Tibial artery (tissue), 4 donors: Measurements from ENCODE around the gene PPP1R27.

Experiments
- DNase-seq, 2 donors: peaks; one replicate each; pipeline ENCODE4 v3.0.0-alpha.2; 2019
- H3K27ac ChIP-seq, 2 donors: fragments of 200-600 bp; sonication (generic) in 1 of 2; 1 replicate in 1 of 2; 2 replicates in 1 of 2; pipeline ENCODE4 v1.5.1; 2018 to 2019; ENCODE audit warnings: mild to moderate bottlenecking in 1 of 2
- H3K27me3 ChIP-seq, 2 donors: fragments of 200-600 bp; sonication (generic) in 1 of 2; one replicate each; pipeline versions ENCODE4 v1.5.1 to v1.6.0; 2016 to 2019
- H3K36me3 ChIP-seq, 3 donors: fragments of 200-600 bp; sonication (generic) in 2 of 3; one replicate each; pipeline ENCODE4 v1.5.1; 2016 to 2019; ENCODE audit warnings: mild to moderate bottlenecking in 2 of 3
- H3K4me1 ChIP-seq, 4 donors: fragments of 200-600 bp; sonication (generic) in 2 of 4; 1 replicate in 3 of 4; 2 replicates in 1 of 4; pipeline ENCODE4 v1.5.1; 2016 to 2019
- H3K4me3 ChIP-seq, 2 donors: fragments of 200-600 bp; sonication (generic) in 1 of 2; 1 replicate in 1 of 2; 2 replicates in 1 of 2; pipeline ENCODE4 v1.5.1; 2018 to 2019; ENCODE audit warnings: mild to moderate bottlenecking in 2 of 2
- H3K9me3 ChIP-seq, 3 donors: fragments of 200-600 bp; sonication (generic) in 1 of 3; one replicate each; pipeline ENCODE4 v1.5.1; 2016 to 2019
- intact Hi-C: fragments of 100-400 bp; cut with DNase I; formaldehyde crosslinking; loops from one replicate; pipeline ENCODE4 v1.15.0; 2023; ENCODE audit warnings: low total_unique reads
- TF ChIP-seq, protein P1 (sequence below), 2 experiments: fragments of 200-600 bp in 1 of 2; fragments of 450-650 bp in 1 of 2; IDR thresholded peaks; one replicate each; pipeline ENCODE4 v1.5.1; 2017 to 2019; ENCODE audit warnings: antibody characterized with exemption in 2 of 2, mild to moderate bottlenecking in 1 of 2, moderate library complexity in 1 of 2

The PPP1R27 gene

DNA sequence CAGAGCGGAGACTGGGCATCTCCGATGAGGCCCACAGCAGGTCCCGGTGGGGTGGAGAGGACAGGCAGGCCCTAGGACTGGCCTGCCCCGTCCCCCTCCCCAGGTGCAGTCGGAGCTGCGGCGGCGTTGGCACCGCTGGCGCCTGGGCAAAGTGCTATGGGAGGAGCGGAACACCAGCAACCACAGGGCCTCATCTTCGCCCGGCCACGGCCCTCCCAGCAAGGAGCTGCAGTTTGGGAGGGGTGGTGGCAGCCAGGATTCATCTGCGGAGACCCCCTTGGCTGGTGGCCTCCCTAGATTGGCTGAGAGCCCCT, 21.5 kb downstream of the PPP1R27 start:
- H3K4me3 ChIP-seq: no peak overlapping the region
- H3K27ac ChIP-seq: no peak overlapping the region
- no peaks in the 10 kb centered on the region for H3K36me3 ChIP-seq
- H3K9me3 ChIP-seq: no peaks in the 10 kb centered on the region
- H3K27me3 ChIP-seq: peaks cover 0 to 61% of the 10 kb centered on the region in 2 donors
- TF ChIP-seq, protein P1, sequence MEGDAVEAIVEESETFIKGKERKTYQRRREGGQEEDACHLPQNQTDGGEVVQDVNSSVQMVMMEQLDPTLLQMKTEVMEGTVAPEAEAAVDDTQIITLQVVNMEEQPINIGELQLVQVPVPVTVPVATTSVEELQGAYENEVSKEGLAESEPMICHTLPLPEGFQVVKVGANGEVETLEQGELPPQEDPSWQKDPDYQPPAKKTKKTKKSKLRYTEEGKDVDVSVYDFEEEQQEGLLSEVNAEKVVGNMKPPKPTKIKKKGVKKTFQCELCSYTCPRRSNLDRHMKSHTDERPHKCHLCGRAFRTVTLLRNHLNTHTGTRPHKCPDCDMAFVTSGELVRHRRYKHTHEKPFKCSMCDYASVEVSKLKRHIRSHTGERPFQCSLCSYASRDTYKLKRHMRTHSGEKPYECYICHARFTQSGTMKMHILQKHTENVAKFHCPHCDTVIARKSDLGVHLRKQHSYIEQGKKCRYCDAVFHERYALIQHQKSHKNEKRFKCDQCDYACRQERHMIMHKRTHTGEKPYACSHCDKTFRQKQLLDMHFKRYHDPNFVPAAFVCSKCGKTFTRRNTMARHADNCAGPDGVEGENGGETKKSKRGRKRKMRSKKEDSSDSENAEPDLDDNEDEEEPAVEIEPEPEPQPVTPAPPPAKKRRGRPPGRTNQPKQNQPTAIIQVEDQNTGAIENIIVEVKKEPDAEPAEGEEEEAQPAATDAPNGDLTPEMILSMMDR (IDR thresholded peaks at IDR 0.05): no peak
- DNase-seq: no peak
- intact Hi-C loops: no loop called here
- no peaks in the 10 kb centered on the region for H3K4me1 ChIP-seq

DNA sequence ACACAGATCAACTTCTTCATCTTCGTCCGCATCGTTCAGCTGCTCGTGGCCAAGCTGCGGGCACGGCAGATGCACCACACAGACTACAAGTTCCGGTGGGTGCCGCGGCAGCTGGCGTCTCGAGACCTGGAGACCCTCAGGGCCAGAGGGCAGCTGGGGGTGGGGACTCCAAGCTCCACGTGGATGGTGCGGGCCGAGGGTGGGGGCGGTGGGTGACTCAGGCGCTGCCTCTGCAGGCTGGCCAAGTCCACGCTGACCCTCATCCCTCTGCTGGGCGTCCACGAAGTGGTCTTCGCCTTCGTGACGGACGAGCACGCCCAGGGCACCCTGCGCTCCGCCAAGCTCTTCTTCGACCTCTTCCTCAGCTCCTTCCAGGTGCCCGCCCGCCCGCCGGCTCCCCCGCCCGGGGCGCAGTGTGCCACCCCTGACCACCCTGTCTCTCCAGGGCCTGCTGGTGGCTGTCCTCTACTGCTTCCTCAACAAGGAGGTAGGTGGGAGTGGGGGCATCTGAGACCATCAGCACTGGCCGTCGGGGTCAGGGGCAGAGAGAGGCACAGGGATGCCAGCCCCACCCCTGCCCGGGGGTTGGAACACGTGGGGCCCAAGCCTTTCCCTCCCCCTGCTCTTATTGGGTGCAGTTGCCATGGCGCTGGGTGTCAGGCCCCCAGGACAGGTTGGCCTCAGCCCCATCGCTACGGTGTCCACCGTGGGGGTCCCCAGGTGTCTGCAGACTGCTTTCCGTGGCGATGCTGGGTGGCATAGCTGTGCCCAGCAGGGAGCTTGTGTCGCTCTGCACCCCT, 22.1 kb downstream of the PPP1R27 start:
- H3K27ac ChIP-seq: no peak overlapping the region

DNA sequence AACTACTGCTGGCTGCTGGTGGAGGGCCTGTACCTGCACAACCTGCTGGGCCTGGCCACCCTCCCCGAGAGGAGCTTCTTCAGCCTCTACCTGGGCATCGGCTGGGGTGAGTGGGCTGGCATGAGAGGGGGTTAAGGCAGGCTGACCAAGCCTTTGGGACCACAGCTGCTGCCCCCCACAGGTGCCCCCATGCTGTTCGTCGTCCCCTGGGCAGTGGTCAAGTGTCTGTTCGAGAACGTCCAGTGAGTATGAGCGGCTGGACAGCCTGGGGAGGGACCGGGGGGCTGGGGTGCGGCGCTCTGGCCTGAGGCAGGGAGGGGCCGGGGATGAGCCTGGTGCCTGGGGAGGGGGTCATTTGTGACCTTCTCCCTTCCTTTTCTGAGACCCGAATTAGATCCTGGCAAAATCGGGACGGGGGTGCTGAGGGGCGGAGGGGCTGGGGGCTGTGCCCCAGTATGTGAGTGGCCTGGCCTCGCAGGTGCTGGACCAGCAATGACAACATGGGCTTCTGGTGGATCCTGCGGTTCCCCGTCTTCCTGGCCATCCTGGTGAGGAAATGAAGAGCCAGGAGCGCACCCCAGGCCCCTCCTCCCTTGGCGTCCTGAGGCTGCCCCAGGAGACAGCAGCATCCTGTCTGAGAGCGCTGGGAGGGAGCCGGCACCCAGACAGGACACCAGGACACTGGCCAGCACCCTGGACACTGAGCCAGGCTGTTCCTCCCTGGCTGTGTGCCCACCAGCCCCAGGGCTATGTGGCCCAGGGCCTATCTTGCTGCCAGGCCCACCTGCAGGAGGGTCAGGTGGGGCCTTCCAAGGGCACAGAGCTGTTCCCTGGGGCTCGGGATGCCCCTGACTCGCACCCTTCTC, 22.9 kb downstream of the PPP1R27 start:
- DNase-seq: no peak
- intact Hi-C loops: no loop called here
- Histone ChIP-seq H3K4me3 (no peak overlapping the region), H3K27me3 (peaks cover 0 to 75% of the 10 kb centered on the region in 2 donors), H3K36me3 (no peaks in the 10 kb centered on the region), H3K4me1 (no peaks in the 10 kb centered on the region), H3K27ac (no peak overlapping the region), H3K9me3 (no peaks in the 10 kb centered on the region)
- TF ChIP-seq, protein P1 (IDR thresholded peaks at IDR 0.05): no peak

More for the DNA sequence above, 22.1 kb downstream of the PPP1R27 start:
- TF ChIP-seq, protein P1 (IDR thresholded peaks at IDR 0.05): no peak
- Histone ChIP-seq H3K4me1 (no peaks in the 10 kb centered on the region), H3K27me3 (peaks cover 0 to 66% of the 10 kb centered on the region in 2 donors), H3K9me3 (no peaks in the 10 kb centered on the region), H3K36me3 (no peaks in the 10 kb centered on the region), H3K4me3 (no peak overlapping the region)
- intact Hi-C loops: no loop called here
- DNase-seq: no peak

DNA sequence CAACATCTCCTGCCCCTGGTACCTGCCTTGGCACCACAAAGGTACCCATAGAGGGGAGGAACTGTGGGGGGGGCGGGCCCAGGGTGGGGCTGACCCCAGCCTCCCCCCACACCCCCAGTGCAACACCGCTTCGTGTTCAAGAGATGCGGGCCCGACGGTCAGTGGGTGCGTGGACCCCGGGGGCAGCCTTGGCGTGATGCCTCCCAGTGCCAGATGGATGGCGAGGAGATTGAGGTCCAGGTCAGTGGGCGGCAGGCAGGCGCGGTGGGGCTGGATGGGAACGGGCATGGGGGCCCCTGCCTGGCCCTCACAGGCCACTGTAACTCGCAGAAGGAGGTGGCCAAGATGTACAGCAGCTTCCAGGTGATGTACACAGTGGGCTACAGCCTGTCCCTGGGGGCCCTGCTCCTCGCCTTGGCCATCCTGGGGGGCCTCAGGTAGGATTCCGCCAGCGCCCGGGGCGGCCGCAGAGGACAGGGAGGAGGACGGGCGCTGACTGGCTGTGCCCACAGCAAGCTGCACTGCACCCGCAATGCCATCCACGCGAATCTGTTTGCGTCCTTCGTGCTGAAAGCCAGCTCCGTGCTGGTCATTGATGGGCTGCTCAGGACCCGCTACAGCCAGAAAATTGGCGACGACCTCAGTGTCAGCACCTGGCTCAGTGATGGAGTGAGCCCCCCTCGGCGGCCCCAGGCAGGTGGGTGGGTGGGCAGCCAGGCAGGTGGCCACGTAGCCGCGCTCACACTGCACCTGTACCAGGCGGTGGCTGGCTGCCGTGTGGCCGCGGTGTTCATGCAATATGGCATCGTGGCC, 23.8 kb downstream of the PPP1R27 start:
- no peak for DNase-seq
- Histone ChIP-seq H3K27me3 (peaks cover 0 to 83% of the 10 kb centered on the region in 2 donors), H3K36me3 (no peaks in the 10 kb centered on the region), H3K9me3 (no peaks in the 10 kb centered on the region), H3K27ac (no peak overlapping the region), H3K4me1 (no peaks in the 10 kb centered on the region), H3K4me3 (no peak overlapping the region)
- intact Hi-C loops: no loop called here
- TF ChIP-seq, protein P1 (IDR thresholded peaks at IDR 0.05): no peak

DNA sequence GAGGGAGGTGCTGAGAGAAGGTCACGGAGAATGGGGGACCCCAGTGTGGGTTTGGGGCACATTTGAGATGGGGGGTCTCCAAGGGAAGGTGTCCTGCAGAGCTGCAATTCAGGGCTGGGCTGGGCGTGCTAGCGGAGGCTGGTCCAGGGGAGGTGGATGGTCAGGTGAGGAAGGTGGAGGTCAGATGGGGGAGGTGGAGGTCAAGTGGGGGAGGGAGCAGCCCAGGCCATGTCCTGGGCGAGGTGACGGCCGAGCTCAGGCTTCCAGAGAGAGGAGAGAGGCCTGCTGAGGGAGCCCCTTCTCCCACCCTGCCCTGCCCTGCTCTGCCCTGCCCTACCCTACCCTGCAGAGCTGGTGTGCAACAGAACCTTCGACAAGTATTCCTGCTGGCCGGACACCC, 24.4 kb downstream of the PPP1R27 start:
- H3K27me3 ChIP-seq: peaks cover 0 to 87% of the 10 kb centered on the region in 2 donors
- intact Hi-C loops: no loop called here
- no peaks in the 10 kb centered on the region for H3K9me3 ChIP-seq
- H3K27ac ChIP-seq: no peak overlapping the region
- TF ChIP-seq, protein P1 (IDR thresholded peaks at IDR 0.05): no peak
- no peaks in the 10 kb centered on the region for H3K4me1 ChIP-seq
- no peak overlapping the region for H3K4me3 ChIP-seq
- DNase-seq: no peak
- no peaks in the 10 kb centered on the region for H3K36me3 ChIP-seq
